Measurements from ENCODE around the gene MAP2K4.

MAP2K4 gene

GRCh38 chr17:12067485-12067884, 46.8 kb downstream of the MAP2K4 start:
- H3F3A ChIP-seq (ENCODE audit: control insufficient read depth, insufficient read depth): no peaks in the 10 kb centered on the region
- no peak overlapping the region for H3K27ac ChIP-seq (ENCODE audit: low read depth, low read length)
- H3K4me3 ChIP-seq (ENCODE audit: low read length): no peak overlapping the region
- H3K4me2 ChIP-seq (ENCODE audit: low read length): no peak overlapping the region
- H3K9me2 ChIP-seq (replicated peaks; ENCODE audit: control insufficient read depth, low read length): no peaks in the 10 kb centered on the region
- 0 out of 2 replicates have a peak, but pooled peaks cover 8% of the 10 kb centered on the region for H3K36me3 ChIP-seq (ENCODE audit: control insufficient read depth, low read length)
- H3K79me2 ChIP-seq (ENCODE audit: control insufficient read depth, low read length): no peaks in the 10 kb centered on the region
- H3K27me3 ChIP-seq (ENCODE audit: control insufficient read depth, low read length): no peaks in the 10 kb centered on the region
- H3K9me3 ChIP-seq (ENCODE audit: control insufficient read depth, insufficient read depth, low read length): no peaks in the 10 kb centered on the region
- no peaks in the 10 kb centered on the region for H4K20me1 ChIP-seq (ENCODE audit: control insufficient read depth, insufficient read depth, low read depth, low read length)
- no peaks in the 10 kb centered on the region for H3K4me1 ChIP-seq (ENCODE audit: control insufficient read depth, low read length)
- no peak for TF ChIP-seq CTCF (IDR thresholded peaks at IDR 0.05; ENCODE audit: low read depth, low read length, poor library complexity, severe bottlenecking)
- TF ChIP-seq EZH2phosphoT487 (IDR thresholded peaks at IDR 0.05; ENCODE audit: borderline replicate concordance, low read length): no peak

GRCh38 chr17:12068946-12069345, 48.3 kb downstream of the MAP2K4 start:
- no peaks in the 10 kb centered on the region for H3K79me2 ChIP-seq (ENCODE audit: control insufficient read depth, low read length)
- no peaks in the 10 kb centered on the region for H4K20me1 ChIP-seq (ENCODE audit: control insufficient read depth, insufficient read depth, low read depth, low read length)
- TF ChIP-seq CTCF (IDR thresholded peaks at IDR 0.05; ENCODE audit: low read depth, low read length, poor library complexity, severe bottlenecking) (no peak), EZH2phosphoT487 (IDR thresholded peaks at IDR 0.05; ENCODE audit: borderline replicate concordance, low read length) (no peak)
- no peaks in the 10 kb centered on the region for H3K27me3 ChIP-seq (ENCODE audit: control insufficient read depth, low read length)
- no peak overlapping the region for H3K4me2 ChIP-seq (ENCODE audit: low read length)
- H3K9me2 ChIP-seq (replicated peaks; ENCODE audit: control insufficient read depth, low read length): no peaks in the 10 kb centered on the region
- H3K4me3 ChIP-seq (ENCODE audit: low read length): no peak overlapping the region
- H3K4me1 ChIP-seq (ENCODE audit: control insufficient read depth, low read length): no peaks in the 10 kb centered on the region
- no peak overlapping the region for H3K27ac ChIP-seq (ENCODE audit: low read depth, low read length)
- H3K9me3 ChIP-seq (ENCODE audit: control insufficient read depth, insufficient read depth, low read length): no peaks in the 10 kb centered on the region
- no peaks in the 10 kb centered on the region for H3F3A ChIP-seq (ENCODE audit: control insufficient read depth, insufficient read depth)
- peaks cover 8% of the 10 kb centered on the region; the same call in 1 of the 2 replicates for H3K36me3 ChIP-seq (ENCODE audit: control insufficient read depth, low read length)

- Histone ChIP-seq H3F3A (ENCODE audit: control insufficient read depth, insufficient read depth) (no peaks in the 10 kb centered on the region), H3K4me3 (ENCODE audit: low read length) (no peak overlapping the region), H3K9me2 (replicated peaks; ENCODE audit: control insufficient read depth, low read length) (no peaks in the 10 kb centered on the region), H3K27ac (ENCODE audit: low read depth, low read length) (no peak overlapping the region), H3K4me1 (ENCODE audit: control insufficient read depth, low read length) (no peaks in the 10 kb centered on the region), H3K4me2 (ENCODE audit: low read length) (no peak overlapping the region), H3K36me3 (ENCODE audit: control insufficient read depth, low read length) (peaks cover 3% of the 10 kb centered on the region; the same call in 1 of the 2 replicates), H3K79me2 (ENCODE audit: control insufficient read depth, low read length) (no peaks in the 10 kb centered on the region), H3K9me3 (ENCODE audit: control insufficient read depth, insufficient read depth, low read length) (no peaks in the 10 kb centered on the region), H3K27me3 (ENCODE audit: control insufficient read depth, low read length) (no peaks in the 10 kb centered on the region), H4K20me1 (ENCODE audit: control insufficient read depth, insufficient read depth, low read depth, low read length) (no peaks in the 10 kb centered on the region)
- TF ChIP-seq EZH2phosphoT487 (IDR thresholded peaks at IDR 0.05; ENCODE audit: borderline replicate concordance, low read length) (no peak), CTCF (IDR thresholded peaks at IDR 0.05; ENCODE audit: low read depth, low read length, poor library complexity, severe bottlenecking) (no peak)
These were observed 49.9 kb downstream of the MAP2K4 start for GRCh38 chr17:12070561-12070960.
